ENCODE results near the gene UPB1. TPM values are rescaled to one million over a fixed set of nuclear protein-coding genes. Genes with fewer than 3 reads are reported as not detected.

UPB1 gene
- total and polyA plus RNA-seq, 9 of the 15 experiments (the other 6 are each of a cell fraction or from before 2014, with no cell fraction given): 0.06 to 0.11 TPM; not detected in 7

- TF ChIP-seq MTA3 (IDR thresholded peaks at IDR 0.05; ENCODE audit: borderline replicate concordance) (no peak), IFI16 (CRISPR knock-in tag; IDR thresholded peaks at IDR 0.05) (no peak), PBX2 (CRISPR knock-in tag; IDR thresholded peaks at IDR 0.05; ENCODE audit: low read depth) (no peak), PBX2 (tag; conservative IDR thresholded peaks at IDR 0.05; ENCODE audit: low read depth) (peak; percentile 65), ZNF431 (CRISPR knock-in tag; IDR thresholded peaks at IDR 0.05) (no peak), TCF3 (CRISPR knock-in tag; IDR thresholded peaks at IDR 0.05) (0 out of 2 replicates have a peak, but pooled peaks have one; percentile 24), BRD4 (IDR thresholded peaks at IDR 0.05) (no peak), EGR1 (conservative IDR thresholded peaks at IDR 0.05) (peak; percentile 24; the same call in 1 of the 2 replicates), ETV6 (IDR thresholded peaks at IDR 0.05; ENCODE audit: borderline replicate concordance in 1 of 2, low read depth in 2 of 2, low read length in 1 of 2) (no peak), ETV6 (CRISPR knock-in tag; IDR thresholded peaks at IDR 0.05; ENCODE audit: borderline replicate concordance) (no peak), HDAC6 (IDR thresholded peaks at IDR 0.05; ENCODE audit: low read depth, low read length) (no peak), VEZF1 (CRISPR knock-in tag; IDR thresholded peaks at IDR 0.05) (0 out of 2 replicates have a peak, but pooled peaks have one; percentile 32), ZNF12 (CRISPR knock-in tag; IDR thresholded peaks at IDR 0.05) (no peak)
Observed at GRCh38 chr22:24445481-24446259, 49.5 kb upstream of the UPB1 start (continued).

All from K562 (cell line).